ENCODE measurements around the gene SPINK14.

Gene SPINK14

GRCh38 chr5:148202531-148203203, 34.3 kb downstream of the SPINK14 start, which contains the start of gene SPINK6:
Gene SPINK6 (plus strand): TSS chr5:148203042. CDS start chr5:148203097, 55 bp downstream.
- DNase-seq: no peak

DNA sequence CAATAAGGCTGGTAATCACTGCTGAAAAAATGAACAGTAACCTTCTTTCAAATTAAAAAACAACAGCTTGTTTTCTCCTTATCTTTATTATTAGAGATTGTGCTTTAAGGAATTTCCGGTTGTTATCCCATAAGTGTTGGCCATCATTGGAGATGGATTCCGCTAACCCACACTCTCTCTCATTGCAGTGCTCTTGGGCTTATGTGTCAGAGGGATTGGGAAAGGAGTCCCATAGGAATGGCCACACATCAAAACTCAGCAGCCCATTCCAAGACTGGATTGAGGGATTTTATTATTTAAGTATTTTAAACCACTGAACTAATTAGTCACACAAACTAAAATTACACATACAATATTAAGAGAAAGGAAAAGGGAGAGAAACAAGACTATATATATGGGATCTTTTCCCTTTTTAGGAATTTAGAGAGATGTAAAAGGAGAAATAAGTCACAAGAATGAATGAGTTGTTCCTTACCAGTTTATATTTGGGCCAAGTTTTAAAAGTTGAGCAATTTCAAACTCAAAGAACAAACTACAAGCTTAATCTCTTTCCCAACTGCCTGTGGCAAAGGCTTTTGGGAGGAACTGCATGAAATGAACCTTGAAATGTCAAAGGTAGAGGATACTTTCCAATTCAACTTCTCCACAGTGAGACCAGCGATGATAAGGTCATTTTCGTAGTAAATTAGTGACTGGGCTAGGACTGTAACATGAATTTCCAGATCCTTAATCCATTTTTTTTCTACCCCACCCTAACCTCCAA, 36.9 kb downstream of the SPINK14 start:
- DNase-seq: no peak

DNA sequence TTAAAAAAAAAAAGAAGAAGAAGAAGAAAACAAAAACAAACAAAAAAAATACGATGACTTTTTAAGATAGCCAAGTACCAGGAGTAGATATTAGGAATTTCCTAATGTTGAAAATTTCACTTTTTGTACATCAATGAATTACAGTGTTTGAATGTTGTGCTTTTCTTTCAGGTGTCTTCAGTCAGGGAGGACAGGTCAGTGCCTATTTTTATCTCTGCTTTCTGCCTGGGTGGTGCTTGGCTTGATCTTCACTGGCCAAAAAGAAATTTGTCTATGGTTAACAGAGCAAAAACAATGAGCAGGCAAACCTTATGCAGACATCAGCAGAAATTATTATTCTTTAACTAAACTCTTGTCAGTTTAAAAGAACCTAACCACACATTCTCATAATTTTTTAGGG, 37.5 kb downstream of the SPINK14 start:
- DNase-seq: no peak

- no peak for DNase-seq
These were observed 38.3 kb downstream of the SPINK14 start for GRCh38 chr5:148206620-148207019.

DNA sequence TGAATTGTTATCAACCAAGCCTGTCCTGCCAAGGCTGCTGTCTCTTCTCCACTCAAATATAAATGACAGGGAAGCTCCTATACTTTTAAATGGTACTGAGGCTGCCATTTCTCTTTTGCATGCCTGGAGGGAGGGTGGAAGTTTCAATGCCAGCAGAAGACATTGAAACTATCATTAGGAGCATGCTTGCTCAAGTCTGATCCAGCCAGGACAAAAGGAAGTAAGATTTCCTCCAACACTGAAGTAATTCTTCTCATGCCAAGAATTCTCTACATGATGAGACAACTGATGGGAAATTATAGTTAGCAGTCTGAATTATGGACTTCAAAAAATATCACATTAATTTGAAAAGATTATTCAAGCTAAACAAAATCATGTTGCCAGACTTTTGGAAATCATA, 39.9 kb downstream of the SPINK14 start:
- DNase-seq: no peak

DNA sequence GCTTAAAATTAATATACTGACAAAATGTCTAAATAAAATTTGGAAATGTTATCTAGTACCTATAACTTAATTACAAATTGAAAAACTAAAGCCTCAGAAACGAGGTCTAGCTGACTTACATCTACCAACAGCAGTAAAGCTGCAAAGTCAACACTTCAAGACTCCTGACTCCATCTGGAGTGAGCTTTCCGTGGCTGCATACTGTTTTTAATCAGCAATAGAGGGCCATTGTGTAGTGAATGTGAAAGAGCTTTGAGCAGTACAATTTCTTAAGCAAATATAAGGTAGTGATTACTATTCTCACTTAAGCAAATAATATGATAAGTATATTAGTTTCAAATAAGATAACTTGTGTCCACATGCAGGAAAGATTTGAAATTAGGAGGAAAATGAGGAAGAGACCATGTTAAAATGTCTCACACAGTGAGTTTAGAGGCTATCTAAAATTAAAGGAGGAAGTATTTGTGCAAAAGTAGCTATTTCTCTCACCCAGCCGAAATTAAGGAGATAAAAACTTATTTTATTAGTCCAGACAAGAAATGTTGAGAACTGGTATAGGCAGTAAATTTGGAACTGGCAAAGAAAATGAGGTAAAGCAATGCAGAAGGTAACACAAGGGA, 40.9 kb downstream of the SPINK14 start:
- DNase-seq: no peak

DNA sequence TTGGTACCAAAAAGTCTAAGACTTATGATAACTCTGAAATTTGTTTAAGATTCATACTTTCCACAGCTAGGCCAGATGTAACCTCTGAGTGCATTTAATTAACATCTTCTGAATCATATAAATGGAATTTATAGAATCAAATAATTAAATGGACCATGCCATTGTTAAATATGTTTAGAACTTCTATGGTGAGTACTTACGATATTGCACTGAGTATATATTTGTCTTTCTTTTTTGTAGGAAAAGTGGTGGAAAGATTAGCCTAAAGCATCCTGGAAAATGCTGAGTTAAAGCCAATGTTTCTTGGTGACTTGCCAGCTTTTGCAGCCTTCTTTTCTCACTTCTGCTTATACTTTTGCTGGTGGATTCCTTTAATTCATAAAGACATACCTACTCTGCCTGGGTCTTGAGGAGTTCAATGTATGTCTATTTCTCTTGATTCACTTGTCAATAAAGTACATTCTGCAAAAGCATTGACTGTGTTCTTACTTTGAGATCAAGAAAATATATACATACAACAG, 46.4 kb downstream of the SPINK14 start:
- DNase-seq: no peak

DNA sequence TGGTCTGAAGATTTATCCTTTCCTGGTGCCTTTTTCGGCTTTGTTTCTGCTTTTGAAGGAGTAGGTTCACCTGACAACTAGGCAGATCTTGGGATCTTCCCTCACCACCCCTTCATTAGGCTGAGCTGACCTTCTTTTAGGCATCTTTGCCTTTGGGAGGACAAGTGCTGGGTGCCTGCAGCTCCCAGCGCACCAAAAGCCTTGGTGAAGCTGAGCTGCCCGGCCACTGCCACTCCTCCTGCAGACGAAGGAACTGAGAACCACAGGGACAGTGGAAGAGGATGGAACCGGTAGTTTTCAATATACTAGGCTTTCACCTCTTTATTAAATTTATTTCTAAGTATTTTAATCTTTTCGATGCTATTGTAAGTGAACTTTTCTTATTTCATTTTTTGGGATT, 53.2 kb downstream of the SPINK14 start:
- DNase-seq: no peak

- no peak for DNase-seq
These were observed 55.9 kb downstream of the SPINK14 start for GRCh38 chr5:148224117-148224742.
